Limb (tissue), 2 donors: ENCODE data around the gene AKAP13.
A peak's percentile ranks its signal among the peaks of the same experiment; 100 is the strongest.

Experiments used
- DNase-seq, 2 donors: peaks; one replicate each; pipeline ENCODE4 v3.0.0-alpha.2; 2016; ENCODE audit errors: extremely low spot score in 2 of 2

The AKAP13 gene

DNA sequence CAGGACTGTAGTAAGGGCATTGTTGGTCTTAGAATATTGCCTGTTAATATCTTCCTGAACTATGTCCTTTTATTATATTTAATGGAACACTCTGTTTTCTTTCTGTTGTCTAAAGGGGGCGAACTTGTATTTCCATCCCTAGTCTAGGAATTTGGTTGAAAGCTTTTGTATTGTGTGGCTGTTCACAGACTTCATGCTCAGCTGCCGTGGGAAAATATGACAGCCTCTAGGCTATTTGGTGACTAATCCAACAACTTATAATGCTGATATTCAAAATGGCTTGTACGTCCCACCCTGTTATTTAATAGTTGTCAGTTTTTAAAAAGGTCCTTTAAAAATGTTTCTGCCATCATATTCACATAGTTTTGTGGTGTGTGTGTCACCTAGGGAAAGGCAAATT is 211.7 kb downstream of the AKAP13 start:
- DNase-seq: peak in 1 of 2 donors; percentile 80

DNA sequence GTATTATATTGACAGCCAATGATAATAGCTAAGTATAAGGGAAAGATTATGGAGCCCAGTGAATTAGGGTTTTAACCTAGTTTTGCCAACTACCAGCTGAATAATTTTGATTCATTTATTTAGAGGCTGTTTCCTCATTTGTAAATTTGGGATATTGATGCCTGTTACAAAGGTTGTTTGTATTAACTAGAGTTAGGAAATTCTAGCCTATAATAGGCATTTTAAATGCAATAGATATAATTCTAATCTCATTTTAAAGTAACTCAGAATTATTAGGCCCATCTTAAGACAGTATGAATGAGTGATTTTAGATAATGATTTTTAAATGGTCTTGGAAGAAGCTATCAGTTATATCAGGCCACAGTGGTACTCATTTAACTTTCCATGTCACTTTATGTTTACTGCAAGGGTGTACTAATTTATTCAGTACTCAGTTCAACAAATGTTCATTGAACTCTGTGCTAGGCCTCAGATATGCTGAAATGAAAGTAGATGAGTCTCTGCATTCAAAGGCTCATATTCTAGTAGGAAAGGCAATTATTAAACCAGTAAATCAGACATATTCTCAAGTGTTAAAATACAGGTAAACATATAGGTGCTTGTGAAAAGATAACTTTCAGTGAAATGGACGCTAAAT is 213.5 kb downstream of the AKAP13 start:
- DNase-seq: no peak

DNA sequence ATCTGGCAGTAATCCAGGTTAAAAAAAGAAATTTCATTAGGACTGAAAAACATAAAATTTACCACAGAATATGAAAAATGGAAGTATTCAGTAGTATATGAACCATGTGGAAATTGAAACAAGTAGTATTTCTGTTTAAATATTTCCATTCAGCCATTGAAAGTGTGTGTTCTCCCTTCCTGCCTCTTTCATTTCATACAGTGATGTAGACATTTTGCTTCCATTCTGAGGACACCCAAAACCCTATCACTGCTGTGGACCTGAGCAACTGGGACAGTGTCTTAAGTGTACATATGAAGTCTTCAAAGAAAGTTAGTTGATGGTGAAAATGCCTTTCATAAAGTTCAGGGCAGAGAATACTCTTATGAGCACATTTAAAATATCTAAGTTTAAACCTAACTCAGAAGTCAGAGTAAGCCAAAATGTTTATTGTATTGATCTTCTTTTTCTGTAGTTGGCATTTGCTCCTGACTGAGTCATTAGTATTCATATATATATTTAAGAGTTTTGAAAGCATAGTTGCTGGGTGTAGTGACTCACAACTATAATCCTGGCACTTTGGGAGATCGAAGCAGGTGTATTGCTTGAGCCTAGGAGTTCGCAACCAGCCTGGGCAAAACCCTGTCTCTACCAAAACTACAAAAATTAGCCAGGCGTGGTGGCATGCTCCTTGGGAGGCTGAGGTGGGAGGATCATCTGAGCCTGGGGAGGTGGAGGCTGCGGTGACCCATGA is 215.6 kb downstream of the AKAP13 start:
- no peak for DNase-seq

DNA sequence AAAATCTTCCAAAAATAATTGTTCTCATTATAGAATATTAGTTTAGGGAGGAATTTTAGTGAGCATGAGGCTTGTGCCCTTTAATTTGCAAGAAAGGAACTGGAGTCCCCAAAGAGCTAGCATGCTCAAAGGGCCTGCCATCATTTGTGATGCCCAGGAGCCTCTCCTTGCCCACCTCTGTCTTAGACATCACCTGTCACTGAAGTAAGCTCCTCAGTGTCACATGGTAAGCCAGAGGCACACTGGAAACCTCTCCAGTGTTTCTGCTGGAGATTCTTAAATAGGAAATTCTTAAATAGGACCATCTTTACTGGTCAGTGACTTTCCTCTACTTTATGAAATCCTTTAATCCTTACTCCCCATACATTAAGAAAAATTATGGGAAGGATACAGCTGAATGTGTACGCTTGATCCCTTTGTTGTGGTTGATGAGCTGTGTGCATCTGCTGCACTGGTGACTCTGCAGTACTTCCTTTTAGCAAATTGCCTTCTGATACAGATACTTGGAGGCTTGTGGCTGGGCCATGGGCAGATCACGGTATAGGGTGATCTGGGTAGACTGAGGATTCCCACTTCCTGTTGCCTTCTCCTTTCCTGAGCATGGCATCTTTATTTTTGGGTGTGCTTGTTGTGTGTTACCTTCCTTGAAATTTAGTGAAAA is 216.9 kb downstream of the AKAP13 start:
- DNase-seq: no peak

DNA sequence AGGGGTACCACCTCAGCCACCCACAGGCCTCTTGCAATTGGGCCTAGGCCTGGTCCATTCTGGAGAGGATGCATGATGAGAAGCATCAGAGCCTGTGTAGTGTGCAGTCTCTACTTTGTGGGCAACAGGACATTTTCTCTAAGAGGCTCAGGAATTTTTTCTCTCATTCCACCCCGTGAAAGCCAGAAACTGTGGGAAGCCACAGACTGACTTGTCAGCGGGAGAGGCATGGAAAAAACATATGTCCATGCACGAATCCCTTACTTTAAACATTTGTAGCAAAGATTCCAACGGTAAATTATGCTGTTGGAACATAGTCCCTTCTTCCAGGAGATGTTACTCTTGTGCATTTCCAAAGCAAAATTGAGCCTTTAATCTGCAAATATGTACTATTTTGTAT is 217.8 kb downstream of the AKAP13 start:
- no peak for DNase-seq

DNA sequence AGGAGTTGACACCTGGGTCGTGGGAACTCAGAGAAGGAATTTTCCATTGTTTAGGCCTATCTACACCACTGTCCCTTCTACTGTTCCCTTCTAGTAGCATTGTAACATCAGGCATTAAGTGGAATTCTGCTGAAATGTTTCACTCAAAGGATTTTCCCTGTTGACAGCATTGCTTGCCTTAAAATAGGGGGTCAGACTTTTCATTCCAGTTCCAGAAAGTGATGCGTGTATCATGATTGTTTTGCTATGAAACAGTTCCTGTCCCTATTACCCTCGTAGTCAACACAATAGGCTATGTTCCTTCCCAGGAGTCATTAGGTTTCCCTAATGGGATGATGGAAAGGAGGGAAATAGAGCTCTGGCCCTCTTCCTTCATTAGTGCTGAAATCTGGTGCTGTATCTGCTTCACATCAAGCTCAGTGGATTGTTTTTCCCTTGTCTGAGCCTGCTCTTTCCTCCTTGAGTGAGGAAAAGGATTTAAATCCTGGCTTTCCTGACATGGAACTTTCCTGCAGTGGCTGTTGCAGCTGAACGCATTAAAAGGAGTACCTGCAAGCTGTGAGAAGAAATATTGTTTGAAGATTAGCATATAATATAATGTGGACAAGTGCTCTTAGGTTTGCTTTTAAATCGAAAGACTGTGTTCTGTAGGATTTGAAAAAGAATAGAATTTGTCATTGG is 218.5 kb downstream of the AKAP13 start:
- no peak for DNase-seq

DNA sequence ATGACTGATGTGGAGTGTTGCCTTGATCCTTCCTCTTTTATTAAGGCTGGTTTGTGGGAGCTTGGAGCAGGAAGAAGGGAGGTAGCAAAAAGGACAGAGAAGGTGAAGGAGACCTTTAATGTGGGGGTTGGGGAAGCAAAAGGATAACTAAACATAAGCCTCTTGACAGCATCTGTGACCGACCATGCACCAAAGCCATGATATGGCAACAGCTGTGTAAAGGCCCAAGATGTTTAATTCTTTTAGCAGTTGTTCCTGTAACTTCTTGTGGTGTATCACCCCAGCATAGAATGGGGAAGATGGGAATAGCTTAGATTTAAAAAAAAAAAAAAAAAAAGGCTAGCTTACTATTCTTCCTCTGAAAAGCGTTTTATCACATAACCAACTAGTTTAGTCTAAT is 219.6 kb downstream of the AKAP13 start:
- DNase-seq: no peak

DNA sequence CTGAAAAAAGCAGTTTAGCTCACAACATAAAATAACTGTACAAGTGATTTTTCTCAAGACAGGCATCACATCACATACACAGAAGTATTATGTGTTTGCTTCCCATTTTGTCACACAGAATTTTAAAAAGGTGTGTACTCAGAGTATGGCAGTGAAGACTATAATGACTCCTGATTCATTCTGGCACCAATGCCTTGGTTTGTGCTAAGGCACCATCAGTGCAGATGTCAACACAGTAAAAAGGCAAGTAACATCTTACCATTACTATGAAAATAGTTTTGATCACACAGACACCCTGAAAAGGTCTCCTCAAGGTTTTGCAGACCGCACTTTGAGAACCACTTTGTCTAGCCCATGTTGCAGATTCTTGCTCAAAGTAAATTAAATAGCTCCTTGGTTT is 222.8 kb downstream of the AKAP13 start:
- no peak for DNase-seq

DNA sequence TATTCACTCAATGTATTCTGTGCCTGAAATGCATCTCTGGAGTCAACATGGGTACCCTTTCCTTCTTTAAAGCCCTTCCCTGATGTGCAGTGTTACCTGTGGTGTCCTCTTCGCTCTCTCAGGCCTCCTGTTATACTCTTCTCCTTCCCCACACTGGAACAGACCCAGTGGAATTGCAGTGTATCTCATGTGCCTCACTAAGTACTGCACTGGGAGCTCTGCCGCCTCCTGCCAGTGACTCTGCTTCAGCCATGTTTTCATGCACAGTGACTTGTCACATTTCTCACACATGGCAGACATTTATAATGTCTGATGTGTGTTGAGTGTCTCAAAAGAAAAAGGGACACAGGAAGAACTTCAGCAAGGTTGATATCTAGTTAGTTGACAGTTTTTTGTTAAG is 223.3 kb downstream of the AKAP13 start:
- no peak for DNase-seq

DNA sequence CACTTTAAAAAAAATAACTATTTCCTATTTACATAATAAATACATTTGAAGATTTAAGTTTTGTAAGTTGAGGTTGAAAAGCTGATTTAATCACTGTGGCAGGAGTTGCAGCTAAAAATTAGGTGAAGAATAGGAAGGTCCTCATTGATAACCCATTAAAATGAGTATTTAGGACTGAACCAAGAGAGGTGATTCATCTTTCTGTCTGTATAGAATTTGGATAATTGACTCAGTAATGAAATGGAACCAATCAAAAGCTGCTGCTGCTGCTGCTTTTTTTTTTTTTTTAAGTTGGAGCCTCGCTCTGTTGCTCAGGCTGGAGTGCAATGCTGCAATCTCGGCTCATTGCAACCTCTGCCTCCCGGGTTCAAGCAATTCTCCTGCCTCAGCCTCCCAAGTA is 223.8 kb downstream of the AKAP13 start:
- DNase-seq: no peak

DNA sequence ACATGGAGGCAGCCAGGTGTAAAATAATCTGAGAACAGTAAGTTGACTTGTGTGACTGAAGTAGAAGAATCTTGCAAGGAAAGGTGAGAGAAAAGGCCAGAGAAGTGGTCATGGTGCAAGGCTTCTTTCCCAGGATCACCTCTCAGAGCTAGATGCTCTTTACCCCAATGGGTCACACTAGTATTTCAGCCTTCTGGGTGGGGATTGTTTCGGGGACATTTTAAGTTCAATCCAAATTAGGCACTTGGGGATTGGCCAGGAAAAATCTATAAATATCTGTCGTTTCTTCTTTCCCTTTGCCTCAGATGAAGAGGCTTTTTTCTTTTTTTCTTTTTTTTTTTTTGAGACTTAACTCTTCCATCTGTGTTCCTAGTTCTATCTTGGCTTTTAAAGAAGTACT is 226.3 kb downstream of the AKAP13 start:
- no peak for DNase-seq

DNA sequence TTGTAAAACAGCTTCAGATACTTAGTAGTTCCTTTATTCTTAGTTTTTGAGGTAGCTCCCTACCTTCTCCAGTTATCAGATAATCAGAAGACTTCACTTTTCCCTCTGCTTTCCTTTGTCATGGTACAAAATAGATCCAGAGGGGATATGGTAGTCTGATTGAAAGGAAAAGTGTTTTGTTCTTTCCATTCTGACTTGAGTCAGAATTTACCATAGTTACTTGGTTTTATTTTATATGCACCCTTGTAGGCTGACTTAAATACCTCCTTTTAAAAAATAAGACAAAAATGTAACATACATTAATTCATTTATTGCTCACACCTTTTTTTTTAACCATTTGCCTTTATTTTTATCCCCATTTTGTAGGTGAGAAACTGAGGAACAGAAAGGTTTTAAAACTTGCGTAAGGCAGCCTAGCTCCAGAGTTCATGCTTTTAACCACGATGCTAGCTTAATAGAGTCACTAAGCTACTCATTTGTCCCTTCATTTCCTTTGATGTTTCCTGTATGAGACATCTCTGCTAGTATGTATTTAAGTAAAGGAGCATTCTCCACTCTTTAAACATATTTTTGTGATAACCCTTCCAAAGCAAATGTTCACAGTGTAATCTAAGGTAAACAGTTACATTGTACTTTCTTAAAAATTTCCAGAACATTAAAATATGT is 226.9 kb downstream of the AKAP13 start:
- no peak for DNase-seq

DNA sequence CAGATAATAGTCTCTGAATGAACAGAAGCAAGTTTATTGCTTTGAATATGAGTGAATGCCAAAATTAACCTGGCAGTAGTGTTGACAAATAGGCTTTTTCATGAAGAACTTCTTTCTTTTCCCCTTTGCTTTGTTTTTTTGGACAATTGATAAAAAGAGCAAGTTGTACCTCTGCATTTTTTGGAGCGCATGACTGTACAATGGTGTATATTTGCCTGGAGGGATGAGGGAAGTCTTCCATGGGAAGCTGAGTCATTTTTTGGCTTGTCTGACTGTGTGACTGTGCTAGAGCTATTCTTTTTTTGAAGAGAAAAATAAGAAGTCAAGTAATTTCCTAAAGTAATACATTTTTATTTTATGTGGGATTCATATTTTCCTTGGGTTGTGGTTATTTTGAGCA is 227.4 kb downstream of the AKAP13 start:
- no peak for DNase-seq

DNA sequence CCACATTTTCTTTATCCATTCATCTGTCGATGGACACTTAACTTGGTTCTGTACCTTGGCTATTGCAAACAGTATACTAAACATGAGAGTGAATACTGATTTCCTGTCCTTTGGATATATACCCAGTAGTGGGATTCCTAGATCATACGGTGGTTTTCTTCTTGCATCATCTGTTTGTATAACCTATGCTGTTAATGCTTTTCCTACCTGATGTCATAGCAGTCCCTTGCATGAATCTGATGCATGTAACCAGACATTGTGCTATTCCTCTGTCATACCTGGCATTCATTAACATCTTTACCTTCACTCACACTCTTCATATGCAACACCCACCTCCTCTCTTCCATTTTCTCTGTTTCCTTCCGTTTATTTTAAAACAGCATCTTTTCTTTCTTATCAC is 229.1 kb downstream of the AKAP13 start:
- DNase-seq: no peak

DNA sequence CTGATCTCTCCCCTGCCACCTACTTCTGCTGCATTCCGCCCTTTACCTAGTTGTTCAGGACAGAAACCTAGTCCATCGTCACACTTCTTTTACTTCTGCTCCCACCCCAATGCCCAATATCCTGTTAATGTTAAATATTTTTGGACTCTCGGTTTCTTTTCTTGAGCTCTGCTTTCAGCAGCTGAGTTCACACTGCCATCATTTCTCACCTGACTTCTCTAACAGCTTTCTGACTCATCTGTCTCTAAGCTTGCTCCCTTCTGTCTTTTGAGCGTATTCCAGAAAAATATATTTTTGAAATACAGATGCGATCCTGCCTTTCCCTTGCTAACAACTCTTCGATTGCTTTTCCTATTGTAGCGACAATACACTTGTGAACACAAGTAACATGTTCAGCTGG is 231.0 kb downstream of the AKAP13 start:
- DNase-seq: no peak

DNA sequence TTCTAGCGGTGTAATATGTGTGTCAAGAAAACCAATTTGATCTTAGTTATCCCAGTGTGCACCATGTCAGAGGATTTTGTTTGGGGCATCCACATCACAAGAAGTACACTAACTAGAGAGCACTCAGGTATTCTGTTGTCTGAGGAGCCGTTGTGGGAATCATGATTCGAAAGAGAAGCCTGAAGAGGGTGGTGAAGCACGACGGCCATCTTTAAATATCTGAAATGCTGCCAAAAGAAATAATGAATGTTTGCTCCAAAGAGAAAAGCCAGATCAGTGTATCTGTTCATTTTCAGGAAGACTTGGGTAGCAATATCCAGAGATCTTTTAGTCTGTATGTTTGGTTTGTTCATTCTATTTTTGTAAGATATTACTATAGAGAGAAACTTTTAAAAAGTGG is 233.7 kb downstream of the AKAP13 start:
- DNase-seq: no peak

DNA sequence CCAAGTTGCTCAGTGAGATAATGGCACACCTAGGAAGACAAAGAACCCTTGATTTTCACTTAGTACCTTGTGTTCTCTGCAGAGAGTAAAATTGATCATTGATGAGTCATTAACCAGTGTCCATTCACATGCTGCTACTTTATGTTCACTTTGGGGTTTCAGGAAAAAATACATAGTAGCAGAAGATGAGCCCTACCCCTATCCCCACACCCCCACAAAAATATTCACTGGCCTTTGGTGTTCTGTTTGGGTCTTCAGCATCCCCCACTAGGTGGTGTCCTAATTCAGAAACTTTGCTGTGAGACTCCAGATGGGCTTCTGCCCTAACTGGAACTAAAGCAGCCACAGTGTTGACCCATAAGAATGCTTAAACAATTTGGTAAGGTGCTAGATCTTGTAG is 235.5 kb downstream of the AKAP13 start:
- peak in 1 of 2 donors; percentile 67 for DNase-seq

DNA sequence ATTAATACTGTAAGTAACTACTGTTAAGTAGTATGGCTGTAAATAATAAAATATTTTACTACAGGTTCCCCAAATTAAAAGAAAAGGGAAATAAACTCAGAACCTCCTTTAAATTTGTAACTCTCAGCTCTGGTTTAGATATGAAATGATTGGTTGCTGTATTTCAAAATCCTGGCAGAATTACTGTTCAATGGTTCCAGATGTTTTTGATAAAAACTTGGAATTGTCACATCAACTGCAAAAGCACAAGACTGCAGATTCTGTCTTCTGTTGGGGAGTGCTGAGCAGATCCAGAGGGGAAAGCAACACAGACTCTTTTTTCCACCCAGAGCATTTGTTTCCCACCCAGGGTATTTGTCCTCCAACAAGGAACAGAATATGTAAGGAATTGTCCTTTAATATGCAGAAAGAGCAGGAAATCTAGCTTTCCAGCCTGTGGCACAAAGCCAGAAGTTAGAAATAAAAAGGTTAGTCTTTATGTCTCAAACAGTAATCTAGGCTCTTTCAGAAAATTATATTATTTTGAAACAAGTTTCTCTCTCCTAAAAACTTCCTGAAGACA is 236.2 kb downstream of the AKAP13 start:
- DNase-seq: peak in 1 of 2 donors; percentile 76

DNA sequence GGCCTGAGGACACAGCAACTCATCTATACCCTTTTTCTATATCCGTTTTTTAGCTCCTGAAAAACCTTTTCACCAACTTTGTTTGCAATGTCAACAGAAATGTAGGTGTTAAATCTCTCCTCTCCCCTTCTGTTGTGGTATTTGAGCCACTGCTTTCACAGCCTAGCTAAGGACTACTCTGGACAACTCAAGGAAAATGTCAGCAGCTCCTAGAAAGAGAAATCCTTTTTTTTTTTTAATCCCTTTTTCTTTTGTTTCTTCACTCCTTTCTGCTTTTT is 237.8 kb downstream of the AKAP13 start:
- no peak for DNase-seq

DNA sequence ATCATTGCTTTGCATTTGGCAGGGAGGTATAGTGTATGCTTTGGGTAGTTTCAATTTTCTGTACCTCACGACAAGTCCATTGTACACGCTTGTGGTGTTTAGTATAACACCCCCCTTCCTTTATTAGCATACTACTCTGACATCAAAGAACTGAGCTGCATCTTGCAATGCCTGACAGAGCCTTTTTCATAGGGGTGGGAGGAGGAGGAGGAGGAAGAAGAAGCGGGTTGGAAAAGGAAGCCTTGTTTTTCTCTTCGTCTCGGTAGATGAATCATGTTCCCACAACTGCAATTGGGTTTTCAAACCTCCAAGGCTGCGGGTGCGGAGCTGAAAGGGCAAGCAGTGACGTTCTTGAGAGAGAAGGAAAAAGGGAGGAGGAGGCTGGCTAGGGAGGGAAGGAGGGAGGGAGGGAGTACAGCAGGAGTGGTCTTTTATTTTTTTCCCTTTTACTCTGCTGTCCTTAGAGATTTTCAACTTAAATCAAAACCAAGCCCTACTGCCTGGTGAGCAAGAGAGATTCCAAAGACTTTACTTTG is 238.6 kb downstream of the AKAP13 start:
- DNase-seq: peak; percentile 78 to 87

DNA sequence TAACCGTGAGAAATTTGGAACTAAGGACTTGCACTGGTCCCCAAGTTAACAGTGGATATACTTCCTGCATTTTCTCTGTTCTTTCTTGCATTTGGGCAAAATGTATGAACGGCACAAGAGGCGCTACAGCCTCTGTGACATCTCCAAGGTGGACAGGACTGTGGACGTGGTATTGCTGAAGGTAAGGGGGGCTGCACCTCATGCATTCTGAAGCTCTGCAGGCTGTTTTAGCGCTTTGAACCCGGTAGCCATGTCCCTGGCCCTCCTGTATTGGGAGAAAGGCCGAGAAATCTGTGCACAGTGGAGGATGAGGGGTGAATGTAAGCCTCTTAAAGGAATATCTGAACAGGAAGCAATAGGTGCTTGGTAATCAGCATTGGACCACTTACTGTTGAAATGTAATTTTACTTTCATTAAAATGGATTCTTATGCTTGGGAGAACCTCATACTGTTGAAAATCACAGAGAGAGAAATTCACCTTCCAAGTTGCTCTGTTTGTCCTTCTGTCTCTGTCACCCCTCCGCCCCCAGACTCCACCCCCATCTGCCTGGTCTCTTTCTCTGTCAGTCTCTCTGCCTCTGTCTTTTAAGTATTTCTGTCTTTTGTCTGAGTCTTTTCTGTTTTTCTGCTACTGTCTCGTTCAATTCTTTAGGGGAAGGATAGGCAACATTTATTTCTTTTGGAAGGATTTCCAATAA is 239.7 kb downstream of the AKAP13 start:
- no peak for DNase-seq
